Stimulated activated naive CD4-positive, alpha-beta T cell treated with Interleukin-2 at 50 U/mL for 16 hours (primary cell): ENCODE results near the gene OTOL1.
"Not testable (repeated sequence)": the region's sequence is repeated elsewhere in the genome, so short reads cannot be mapped to it uniquely, and the experiment has no call there.

Source experiments
- DNase-seq: peaks from one replicate; lab custom pipeline; 2025; lab: John Stamatoyannopoulos, UW

The OTOL1 gene

GRCh38 chr3:161496508-161496907 lies at the start of gene OTOL1:
Gene OTOL1, plus strand, starts transcription at chr3:161496808. Its CDS starts 0 bp downstream, at chr3:161496808.
- DNase-seq, result no peak

DNA sequence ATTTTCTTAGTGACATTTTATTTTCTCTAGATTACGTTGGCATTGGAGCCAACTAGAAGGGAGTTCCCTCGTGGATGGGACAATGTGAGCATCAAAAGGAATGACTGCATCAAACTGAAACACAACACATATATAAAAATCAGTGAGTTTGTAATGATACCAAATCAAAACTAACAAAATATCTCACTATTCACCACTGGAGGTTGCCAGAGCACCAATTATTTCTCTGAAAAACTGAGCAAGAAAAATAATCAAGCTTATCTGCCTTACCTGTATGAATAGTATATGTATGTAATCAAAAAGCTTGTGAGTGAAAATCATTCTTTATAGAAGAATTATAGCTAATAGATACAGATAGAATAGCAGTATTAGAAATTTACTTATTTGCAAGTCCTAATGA lies 46.8 kb upstream of the OTOL1 start:
- DNase-seq, result no peak

- DNase-seq, result no peak
Observed at GRCh38 chr3:161452179-161452578, 44.4 kb upstream of the OTOL1 start.

- DNase-seq, result no peak
Observed at GRCh38 chr3:161454615-161455014, 42.0 kb upstream of the OTOL1 start.

DNA sequence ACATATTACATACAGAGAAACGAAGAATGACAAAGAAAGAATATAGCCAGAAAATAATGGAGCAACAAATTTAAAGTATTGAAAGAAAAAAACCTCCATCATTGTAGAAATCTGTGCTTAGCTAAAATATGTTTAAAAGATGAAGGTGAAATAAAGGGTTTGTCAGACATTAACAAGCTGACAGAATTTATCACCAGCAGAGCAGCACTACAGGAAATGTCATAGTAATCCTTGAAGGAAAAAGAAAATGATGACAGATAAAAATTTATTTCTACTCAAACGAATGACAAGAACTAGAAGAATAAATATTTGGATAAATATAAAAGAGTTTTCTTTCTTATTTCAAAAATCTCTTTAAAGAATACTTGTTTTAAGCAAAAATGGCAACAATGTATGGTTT lies 40.6 kb upstream of the OTOL1 start:
- no peak for DNase-seq

DNA sequence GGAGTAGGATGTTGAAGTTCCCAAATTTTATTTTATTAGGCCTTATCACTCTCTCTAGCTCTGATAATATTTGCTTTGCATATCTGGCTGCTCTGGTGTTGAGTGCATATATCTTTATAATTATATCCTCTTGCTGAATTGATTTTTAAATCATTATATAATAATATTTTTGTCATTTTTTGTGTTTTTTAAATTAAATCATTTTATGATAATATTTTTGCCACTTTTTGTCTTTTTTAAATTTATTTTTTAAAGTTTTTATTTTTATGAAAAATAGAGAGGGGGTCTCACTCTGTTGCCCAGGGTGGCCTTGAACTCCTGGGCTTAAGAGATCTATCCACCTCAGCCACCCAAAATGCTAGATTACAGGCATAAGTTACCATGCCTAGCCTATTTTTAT lies 34.5 kb upstream of the OTOL1 start:
- DNase-seq, result no peak

DNA sequence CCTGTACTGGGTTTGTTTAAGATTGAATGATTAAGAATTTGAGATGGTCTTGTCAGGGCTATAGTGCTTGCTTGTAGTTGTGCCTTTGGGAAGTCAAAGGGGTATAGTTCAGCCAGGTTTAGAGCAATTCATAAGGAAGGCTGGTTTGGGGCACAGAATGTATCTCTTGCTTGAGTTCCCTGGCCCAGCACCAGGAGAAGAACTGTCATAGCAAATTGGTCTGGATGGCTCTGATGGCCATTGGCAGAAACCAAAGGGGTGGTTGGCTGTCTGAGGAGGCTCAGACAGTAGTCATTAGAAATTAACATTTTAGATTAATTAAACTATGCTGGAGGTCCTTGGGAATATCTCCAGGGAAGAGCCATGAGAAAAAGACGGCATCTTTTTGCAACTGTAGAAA lies 25.4 kb upstream of the OTOL1 start:
- no peak for DNase-seq

DNA sequence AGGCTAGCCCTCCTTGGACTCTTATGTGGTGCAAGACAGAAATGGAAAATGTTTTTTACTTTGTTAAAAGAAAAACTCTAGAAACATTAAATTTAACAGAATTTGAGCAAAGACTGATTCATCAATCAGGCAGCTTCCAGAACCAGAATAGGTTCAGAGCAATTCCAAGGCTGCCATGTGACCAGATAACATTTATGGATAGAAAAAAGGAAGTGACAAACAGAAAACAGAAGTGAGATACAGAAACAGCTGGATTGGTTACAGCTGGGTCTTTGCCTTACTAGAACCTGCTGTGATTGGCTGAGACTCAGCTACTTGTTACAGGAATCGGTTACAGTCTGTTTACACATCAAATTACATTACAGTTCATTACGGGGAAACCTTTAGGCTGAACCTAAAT lies 22.5 kb upstream of the OTOL1 start:
- no peak for DNase-seq

DNA sequence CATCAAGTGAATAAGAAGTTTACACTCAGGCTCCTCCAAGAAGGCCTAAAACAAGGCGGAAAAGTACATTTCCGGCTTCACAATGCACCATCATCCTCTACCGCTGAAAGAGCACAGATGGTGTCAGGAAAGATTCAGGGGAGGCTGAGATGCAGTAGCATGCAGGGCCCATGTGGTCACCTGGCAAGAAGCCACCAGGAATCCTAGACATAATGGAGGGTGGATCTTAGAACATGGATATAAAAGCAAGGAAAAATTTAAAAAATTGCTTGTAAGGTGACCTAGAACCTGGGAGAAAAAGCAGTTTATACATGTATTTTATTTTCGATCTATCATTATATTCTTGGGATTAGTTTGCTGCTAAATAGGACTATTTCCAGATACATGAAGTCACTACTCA lies 21.9 kb upstream of the OTOL1 start:
- no peak for DNase-seq

DNA sequence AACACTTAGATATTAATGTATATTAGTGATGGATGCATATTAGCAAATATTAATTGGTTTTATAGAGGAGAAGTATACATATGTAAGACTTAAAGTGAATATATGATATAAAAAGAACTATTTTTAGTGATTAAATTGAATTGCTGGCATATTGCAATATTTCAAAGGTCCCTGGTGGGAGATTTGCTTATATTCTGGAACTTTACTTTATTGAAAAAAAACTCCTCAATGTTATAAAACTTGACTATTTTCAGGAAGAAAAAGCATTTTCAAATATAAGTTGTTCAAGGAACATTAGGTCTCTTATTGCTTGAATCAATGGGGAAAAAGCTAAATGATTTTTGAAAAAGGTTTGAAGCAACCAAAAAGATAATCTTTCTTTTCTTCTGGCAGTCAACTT lies 21.4 kb upstream of the OTOL1 start:
- DNase-seq, result no peak

- no peak for DNase-seq
Observed at GRCh38 chr3:161475905-161476304, 20.7 kb upstream of the OTOL1 start.

GRCh38 chr3:161484226-161484625 lies 12.4 kb upstream of the OTOL1 start:
- no peak for DNase-seq

DNA sequence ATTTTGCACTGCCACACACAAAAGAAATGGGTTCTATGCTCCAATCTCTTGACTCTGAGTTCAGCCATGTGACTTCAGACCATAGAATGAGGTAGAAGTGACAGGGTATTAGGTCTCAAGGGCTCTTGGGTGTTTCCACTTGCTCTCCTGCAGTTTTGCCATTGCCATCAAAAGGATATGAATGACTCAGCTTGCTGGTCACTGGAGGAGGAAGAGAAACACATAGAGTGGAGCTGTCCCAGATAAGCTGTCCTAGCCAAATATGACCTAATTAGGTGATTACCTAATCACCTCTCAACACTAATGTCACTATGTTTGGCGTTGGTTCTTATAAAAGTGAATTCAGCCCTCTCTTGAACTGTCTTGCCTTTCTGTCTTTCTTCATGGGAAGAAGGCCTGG lies 8.3 kb upstream of the OTOL1 start:
- DNase-seq, result not testable (repeated sequence)

GRCh38 chr3:161489395-161489794 lies 7.2 kb upstream of the OTOL1 start:
- no peak for DNase-seq

GRCh38 chr3:161490845-161491244 lies 5.8 kb upstream of the OTOL1 start:
- not testable (repeated sequence) for DNase-seq

- DNase-seq, result no peak
Observed at GRCh38 chr3:161498259-161498921, 1.8 kb downstream of the OTOL1 start.

DNA sequence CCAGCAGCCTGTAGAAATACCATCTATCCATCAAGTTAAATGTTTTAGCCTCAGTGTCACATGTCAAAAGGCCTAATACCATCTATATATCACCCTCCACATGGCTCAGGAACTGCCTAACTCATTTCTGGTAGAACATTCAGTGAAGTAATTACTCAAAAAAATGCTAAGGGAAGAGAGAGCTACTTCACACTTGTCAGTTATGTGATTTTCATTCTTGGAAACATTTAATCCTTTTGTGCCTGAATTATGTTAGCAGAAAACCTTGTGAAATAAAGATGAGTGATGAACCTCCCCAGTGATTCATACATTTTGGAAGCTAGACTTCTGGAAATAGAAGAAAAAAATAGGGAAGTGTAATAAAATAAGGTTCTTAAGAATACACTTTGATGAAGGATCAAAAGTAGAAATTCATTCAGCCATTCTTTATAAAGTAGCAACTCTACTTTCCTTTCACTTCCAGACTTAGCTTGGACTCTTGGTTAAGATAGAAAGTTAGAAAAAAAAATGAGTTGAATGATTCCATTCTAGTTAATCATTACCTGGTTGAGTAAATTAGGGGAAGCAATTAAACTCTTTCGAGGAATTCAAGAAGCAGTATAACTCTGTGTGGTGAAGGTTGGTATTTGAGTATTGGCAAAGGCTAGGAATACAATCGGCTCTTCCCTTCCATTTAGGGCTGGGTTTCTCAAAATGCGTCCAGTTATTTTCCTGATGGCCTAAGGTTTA lies 3.6 kb downstream of the OTOL1 start:
- no peak for DNase-seq

GRCh38 chr3:161503271-161503670 lies 6.7 kb downstream of the OTOL1 start:
- DNase-seq, result no peak

DNA sequence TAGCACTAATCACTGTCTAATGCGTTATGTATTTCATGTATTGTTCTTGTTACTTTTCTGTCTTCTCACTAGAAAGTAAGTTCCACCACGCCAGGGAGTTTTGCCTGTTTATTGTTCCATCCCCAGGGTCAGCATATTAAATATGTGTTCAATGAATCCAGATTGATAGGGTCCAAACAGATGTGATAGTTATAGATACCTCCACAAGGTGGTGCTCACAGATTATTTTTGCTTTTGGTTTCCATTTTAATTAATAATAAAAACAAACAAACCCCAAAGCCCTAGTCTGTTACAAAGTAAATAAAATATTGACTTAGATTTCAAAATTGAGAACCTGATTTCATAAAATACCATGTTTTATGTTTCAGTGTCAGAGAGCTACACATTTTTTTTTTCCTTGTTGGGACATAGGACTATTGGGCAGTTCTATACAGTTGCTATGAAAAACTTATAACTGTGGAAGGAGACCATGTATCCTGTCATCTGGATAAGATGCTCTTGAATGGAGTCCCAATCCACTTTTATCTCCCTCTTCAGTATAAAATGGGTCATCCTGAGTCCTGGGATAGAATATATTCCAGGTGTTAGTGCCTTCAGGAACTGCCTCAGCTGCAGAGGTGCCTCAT lies 12.4 kb downstream of the OTOL1 start:
- no peak for DNase-seq

DNA sequence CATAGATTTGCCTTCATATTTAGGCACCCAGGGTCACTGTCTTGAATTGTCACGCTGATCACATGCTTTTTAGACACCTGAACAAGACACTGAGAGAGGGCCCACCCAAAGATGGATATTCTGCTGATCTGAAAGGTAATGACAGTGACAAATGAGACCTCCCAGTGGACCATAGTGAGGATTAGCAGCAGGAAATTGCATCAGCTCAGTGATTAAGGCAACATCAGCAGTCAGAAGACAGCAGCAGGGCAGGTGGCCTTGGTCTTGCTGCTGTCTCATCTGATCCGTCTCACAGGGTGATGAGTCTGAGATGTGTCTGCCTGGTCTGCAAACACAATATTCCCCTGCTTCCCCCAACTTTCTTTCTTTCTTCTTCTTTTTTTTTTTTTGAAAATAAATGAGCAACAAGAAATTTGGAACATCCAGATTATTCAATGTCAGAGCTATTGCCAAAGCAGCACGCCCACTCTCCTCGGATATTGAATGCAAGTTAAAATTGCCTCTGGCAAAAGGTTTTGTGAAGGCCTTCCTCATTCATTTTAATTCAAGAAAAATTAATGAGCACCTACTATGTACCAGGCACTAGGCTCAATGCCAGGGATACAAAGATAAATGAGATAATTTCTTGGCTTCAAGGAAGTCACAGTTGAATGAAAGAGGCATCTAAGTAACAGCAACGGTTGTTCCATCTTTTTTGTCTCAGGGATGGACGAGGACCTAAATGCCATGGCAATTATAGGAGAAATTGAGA lies 14.1 kb downstream of the OTOL1 start:
- DNase-seq, result no peak

GRCh38 chr3:161523916-161524315 lies 27.3 kb downstream of the OTOL1 start:
- no peak for DNase-seq

DNA sequence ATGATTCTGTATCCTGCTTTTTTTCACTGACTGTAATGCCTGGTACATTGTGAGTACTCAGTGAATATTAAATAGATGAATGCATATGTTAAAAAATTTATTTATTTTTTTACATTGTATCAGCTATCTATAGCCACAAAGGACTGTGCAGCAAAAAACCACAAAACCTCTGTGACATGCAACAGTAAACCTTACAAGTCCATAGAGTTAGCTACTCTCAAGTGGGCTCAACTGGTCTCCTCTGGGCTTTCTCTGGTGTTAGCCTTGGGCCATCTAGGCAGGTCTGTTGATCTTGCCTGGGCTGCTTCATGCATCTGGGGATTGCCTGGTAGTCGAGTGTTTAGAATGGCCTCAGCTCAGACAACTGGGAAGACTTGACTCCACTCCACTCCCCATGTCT lies 35.3 kb downstream of the OTOL1 start:
- DNase-seq, result no peak

- DNase-seq, result no peak
Observed at GRCh38 chr3:161540594-161540993, 44.0 kb downstream of the OTOL1 start.
